Measurements from ENCODE around the gene CYP2A6.
"Not testable (repeated sequence)": the region's sequence is repeated elsewhere in the genome, so short reads cannot be mapped to it uniquely, and the experiment has no call there.

- not testable (repeated sequence) for TF ChIP-seq POLR2A (IDR thresholded peaks at IDR 0.05); CTCF (IDR thresholded peaks at IDR 0.05 in 8 of 11, conservative IDR thresholded peaks at IDR 0.05 in 3 of 11)
Measured at GRCh38 chr19:40830741-40831140, 19.5 kb downstream of the CYP2A6 start.
